ENCODE data around the gene CLDN19. TPM values are rescaled to one million over a fixed set of nuclear protein-coding genes. Genes with fewer than 3 reads are reported as not detected.

Gene CLDN19, protein sequence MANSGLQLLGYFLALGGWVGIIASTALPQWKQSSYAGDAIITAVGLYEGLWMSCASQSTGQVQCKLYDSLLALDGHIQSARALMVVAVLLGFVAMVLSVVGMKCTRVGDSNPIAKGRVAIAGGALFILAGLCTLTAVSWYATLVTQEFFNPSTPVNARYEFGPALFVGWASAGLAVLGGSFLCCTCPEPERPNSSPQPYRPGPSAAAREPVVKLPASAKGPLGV
- not detected in 2 replicates for total RNA-seq (2014; rRNA removed; shearing (Covaris generic))
- 0.15 TPM in 1 of 2 replicates, not detected in the other for polyA plus RNA-seq (2015; cell fraction: cytosol; rRNA removed)
- not detected in 2 replicates for polyA plus RNA-seq (2015; cell fraction: nucleus; rRNA removed)

DNA sequence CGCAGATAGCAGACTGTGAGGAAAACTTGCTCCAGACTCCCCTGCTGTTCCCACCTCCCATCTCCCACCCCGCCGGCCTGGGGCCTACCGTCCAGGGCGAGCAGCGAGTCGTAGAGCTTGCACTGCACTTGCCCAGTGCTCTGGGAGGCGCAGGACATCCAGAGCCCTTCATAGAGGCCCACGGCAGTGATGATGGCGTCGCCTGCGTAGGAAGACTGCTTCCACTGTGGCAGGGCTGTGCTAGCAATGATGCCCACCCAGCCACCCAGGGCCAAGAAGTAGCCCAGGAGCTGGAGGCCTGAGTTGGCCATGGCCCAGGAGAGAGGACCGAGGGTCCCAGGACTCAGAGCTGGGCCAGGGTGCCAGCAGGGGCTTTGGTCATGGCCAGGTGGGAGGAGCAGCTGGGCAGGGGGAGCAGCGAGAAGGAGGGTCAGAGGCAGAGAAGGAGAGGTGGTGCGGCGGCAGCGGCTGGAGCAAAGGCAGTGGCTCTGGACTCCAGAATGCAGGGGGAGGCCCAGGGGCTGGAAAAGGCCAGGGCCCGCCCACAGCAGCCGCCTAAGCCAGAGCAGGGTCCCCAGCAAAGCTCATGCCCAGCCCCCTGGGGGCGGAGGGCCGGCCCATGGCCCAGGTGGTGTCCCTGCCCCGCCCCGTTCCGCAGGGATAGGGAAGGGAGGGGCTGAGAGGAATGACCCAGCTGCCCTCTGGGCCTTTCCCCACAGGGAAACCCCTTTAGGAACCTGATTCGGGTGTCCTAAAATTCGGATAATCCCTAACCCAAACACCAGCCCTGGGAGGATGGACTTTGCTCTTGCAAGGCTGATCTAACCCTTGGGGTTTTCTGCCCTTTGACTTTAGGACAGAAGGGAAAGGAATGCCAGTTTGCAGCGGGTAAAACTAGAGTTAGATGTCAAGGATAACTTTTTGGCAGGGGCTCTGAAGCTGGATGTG, at the start of gene CLDN19:
CLDN19 (minus strand) TSS at position 484 of the 948 bp plus-strand sequence; CDS start at position 311, 173 bp downstream.
- DNase-seq (ENCODE audit: low read depth) = no peak

DNA sequence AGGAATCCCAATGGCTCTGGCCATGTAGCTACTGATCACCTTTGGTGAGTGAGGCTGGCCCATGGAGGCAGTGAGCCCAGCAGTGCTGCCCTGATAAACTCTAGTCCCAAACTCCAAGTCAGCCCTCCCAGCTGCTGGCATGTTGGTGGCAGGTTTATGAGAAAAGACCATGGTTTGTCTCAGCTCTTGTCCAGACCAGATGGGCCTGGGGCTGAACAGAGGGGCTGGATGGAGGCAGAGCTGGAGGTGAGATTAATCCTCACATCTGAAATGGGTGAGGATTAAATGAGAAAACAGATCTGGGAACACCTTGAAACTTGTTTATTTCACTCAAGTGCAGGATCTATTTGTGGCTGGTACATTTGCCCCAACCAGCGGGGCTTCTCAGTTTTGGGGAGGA, 48.0 kb upstream of the CLDN19 start:
- no peak for DNase-seq (ENCODE audit: low read depth)

DNA sequence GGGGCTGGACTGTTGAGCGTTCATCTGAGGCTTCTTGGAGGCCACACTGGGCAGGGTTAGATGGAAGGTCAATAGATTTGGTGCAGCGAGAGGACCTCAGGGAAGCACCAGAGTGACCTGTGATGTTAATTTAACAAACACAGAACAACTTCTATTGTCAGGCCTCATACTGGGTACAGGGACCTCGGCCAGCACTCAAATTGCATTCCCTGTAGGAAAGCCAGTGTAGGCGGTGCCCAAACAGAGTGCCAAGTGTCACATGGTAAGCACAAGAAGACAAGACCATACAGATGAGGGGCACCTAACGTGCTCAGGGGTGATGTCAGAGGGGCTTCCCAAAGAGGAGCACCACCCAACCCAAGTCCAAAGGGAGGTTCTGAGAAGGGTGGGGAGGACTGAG, 46.1 kb upstream of the CLDN19 start:
- DNase-seq (ENCODE audit: low read depth) = no peak

DNA sequence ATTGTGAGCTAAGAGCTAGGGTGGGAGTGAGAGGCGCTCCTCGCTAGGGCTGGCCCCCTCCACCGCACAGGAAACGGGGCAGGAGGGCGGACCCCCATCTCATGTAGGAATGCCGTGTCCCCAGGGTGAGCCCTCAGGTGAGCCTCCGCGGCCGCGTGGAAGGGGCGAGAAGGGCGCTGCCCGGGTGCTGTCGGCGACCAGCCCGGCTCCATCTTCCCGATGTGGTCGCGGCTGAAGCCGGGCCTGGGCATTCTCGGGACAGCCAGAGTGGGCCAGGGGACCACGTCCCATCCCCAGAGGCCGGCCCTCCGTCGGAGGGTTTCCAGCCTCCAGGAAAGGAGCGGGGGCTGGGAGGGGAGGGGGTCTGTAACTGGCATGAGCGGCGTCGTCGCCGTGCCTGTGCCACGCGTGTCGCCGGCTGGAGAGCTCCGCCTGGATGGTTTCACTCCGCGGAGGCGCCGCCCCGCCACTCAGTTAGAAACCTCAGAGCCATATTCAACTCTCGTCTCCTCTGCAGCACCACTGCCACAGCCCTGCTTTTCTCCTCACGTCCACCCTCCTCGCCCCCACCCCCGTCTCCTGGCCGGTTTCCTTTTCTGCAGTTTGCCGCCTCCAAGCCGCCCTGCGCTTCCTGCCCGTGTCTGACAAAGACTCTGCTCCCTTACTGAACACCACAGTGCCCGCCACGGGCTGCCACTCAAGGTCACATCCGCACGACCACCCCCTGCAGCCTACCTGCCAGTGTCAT, 45.1 kb upstream of the CLDN19 start, which contains the start of gene TMEM269:
TMEM269 (plus strand) TSS at position 46 of the 748 bp plus-strand sequence. CDS start 4,903 bp downstream, outside the sequence.
- no peak for DNase-seq (ENCODE audit: low read depth)

DNA sequence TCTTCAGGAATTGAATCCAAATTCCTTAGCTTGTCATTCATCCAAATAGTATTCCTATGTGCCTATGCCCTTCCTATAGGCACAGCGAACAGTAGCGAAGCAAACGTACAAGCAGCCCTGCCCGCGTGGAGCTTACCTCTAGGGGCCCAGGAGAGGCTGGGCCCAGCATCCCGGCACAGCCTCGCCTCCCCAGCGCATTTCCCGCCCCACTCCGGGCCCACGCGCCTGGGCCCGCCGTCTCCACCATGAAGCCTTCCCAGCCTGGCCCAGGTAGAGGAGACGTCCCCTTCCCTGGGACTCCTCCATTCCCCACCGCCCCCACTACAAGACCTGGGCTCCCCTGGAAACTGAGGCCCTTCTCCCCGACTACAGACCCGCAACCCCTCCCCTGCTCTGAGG, 44.5 kb upstream of the CLDN19 start:
- DNase-seq (ENCODE audit: low read depth) = no peak

DNA sequence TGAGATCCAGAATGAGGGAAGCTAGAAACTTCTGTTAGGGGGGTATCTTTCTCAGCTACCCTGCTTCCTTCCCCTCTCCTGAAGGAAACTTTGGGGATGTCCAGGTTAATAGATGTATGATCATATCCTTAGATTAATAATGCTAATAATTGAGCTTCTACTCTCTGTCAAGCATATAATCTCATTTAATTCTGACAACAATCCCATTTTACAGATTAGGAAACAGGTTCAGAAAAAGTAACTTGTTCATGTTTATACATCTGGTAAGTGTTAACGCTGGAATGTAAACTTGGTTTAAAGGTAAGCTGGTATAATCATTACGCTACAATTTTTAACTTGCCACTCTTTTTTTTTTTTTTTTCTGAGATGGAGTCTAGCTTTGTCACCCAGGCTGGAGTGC, 43.1 kb upstream of the CLDN19 start:
- DNase-seq (ENCODE audit: low read depth) = no peak

DNA sequence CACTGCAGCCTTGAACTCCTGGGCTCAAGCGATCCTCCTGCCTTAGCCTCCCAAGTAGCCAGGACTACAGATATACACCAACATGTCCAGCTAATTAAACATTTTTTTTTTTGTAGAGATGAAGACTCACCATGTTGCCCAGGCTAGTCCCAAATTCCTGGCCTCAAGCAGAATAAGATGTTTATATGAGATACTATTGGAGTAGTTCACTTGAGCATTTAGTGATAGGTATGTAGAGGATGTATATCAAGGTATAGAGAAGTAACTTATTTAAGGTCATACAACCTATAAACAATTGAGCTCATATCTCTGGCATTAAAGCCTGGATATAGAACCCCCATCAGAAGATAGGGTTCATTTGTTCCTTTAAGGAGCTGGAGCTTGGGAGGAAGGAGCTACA, 40.1 kb upstream of the CLDN19 start:
- no peak for DNase-seq (ENCODE audit: low read depth)

DNA sequence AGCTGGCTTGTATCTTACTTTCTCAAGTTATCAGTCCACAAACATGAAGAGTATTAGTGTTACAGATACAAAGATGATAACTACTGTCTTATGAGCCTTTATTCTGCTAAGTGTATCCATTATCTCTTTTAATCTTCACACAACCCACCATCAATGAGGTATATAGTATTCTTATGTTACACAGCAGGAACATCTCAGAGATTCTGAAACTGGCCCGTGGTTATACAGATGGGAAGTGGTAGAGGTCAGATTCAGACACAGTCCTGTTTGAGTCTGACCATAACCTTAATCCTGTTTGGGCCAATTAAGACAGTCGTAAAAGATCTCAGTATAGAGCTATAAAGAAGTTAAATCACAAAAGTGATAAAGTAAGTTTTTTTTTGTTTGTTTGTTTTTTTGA, 39.7 kb upstream of the CLDN19 start:
- DNase-seq (ENCODE audit: low read depth) = no peak

DNA sequence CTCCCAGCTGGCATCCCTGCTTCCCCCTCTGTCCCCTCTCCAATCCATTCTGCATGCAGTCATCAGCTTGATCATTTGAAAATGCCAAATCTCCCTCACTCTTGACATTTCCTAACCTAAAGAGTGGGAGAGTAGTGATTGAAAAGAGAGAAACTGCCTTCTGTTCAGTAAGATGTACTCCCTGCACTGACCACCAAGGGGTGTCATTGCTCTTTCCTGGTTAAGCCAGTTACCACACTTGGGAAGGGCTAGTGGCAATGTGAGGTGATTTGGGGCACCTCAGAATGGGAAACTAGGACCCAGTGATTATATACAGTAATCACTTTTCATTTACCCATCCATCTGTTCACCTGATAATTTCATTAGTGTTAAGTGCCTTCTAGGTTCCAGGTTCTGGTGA, 37.8 kb upstream of the CLDN19 start:
- DNase-seq (ENCODE audit: low read depth) = no peak

DNA sequence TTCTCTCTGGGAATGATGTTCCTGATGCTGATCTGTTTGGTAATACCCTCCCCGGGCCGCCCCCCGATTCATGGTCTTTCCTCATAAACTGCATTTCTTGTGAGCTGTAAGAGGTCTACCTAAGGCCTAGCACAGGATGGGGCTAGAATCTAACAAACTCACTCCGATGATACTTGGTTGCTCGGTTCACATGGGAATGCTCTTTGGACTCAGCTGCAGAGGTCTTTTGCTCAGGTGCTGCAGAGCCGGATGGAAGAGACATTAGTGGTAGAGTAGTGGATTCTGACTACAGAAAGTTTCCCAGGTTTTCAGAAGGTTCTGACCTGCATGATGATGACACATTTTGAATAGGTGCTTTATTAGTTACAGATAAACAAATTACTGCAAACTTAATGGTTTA, 36.5 kb upstream of the CLDN19 start:
- DNase-seq (ENCODE audit: low read depth) = no peak

DNA sequence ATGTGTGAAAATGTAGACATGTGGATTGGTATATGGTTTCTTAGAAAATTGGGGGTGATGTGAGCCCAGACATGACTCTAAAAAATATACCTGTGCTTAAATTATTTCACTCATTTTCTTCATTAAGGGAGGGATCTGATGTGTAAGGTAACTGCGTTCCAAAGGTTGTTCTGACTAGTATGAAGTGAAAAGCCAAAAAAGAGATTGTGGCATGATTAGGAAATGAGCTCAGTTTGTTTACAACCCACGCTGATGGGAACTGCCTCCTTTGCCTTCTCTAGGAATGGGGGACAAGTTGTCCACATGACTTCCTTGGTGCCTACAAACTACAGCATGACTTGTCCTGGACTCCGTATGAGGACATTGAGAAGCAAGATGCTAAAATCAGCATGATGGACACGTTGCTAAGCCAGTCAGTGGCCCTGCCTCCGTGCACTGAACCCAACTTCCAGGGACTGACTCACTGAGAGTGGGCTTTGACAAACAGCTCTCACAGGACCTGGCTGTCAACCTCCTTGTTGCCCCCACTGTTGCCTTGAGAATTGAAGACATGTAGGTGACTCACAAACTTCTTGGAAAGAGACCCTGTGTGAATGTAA, 35.0 kb upstream of the CLDN19 start:
- no peak for DNase-seq (ENCODE audit: low read depth)

DNA sequence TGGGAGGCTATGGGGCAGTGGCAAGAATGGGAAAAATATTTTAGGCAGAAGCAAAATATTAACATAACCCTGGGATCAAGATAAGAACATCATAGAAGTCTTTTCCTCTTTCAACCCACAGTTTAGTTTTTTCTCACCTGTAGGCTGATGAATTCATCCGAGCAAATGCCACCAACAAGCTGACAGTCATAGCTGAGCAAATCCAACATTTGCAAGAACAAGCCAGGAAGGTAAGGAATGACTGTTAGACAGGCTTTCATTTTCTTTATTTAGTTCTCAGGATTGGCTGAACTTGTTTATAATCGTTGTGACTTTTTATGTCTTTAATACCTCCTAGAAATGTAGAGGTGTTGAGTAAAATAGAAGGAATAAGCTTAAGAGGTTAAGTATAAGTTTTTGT, 33.4 kb upstream of the CLDN19 start:
- no peak for DNase-seq (ENCODE audit: low read depth)

DNA sequence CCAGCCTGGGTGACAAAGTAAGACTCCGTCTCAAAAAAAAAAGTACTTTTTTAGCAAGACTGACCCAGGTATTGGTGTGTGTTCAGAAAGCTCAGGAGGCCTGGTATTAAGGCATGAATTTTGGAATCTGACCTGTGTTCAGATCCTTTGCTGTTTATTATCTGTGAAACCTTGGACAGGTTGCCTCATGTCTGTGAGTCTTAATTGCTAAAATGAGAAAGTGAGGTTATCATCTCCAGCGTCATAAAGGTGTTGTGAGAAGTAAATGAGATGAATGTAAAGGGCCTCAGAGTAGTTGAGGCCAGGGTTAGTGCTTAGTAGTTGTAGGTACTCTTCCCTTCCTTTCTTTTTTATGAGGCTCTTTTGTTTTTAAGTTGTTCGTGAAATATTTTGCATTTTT, 29.8 kb upstream of the CLDN19 start:
- DNase-seq (ENCODE audit: low read depth) = no peak

DNA sequence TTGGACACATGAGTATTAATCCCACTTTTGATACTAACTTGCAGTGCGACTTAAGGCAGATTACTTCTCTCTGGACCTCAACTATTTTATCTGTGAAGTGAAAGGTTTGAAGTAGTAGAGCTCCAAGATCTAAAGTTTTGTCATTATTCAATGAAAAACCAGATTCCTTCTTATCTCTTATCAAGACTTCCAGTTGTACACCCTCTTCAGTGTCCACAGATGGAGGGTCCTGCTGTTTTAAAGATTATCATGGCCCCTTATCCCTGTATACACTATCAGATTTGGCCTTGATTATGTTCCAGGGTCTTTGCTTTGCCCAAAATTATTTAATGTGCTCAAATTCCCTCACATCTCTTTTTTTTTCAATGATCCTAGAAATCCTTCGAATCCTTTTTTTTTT, 28.1 kb upstream of the CLDN19 start:
- DNase-seq (ENCODE audit: low read depth) = no peak

DNA sequence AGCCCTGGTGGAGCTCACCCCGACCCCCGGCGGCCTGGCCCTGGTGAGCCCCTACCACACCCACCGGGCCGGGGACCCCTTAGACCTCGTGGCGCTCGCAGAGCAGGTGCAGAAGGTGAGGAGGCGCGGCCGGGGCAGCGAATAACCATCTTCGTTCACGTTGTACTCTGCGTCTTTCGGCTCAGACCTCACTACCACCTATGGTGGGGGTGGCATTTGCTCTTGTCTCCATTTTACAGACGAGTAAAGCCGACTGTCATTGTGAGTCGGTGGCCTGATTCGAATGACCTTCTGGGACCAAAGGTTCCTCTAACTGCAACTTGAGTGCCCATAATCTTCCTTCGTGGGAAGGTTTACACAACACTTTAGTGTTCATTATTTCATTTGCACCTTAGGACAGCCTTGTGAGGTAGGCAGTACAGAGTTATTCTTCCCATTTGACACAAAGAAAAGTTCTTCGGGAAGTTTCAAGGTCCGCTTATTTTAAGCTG, 27.5 kb upstream of the CLDN19 start:
- no peak for DNase-seq (ENCODE audit: low read depth)

DNA sequence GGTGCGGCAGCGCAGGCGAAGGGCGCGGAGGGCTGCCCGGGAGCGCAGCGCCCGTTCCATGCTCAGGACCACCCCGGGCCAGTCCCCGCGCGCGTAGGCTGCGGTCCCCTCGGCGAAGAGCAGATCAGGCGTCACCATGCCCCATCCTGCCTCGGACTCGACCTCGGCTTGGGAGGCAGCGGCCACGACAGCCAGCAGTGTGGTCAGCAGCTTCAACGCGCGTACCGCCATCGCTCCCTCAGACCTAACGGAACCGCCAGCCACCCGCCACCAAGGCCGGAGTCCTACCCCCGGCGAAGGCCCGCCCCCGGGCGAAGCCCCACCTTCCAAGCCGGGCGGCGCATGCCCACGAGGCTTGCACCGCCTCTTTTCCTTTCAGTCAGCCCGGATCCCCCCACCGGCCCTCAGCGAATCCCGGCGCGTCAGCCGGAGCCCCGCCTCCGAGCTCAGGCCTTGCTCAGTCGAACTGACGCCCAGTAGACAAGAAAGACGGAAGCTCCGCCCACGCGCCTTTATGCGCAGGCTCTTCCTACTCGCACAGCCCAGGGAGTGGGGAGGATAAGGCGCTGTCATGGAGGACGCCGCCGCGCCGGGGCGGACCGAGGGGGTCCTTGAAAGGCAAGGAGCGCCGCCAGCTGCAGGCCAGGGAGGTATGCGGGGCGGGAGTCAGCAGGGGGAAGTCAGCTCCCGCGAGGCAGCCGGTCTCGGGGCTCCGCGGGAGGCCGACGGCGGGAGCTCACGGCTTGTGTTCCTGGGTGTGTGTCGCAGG, 26.9 kb upstream of the CLDN19 start, which contains the start of the genes C1orf50 and P3H1:
C1orf50 (plus strand) TSS at position 509 of the 769 bp plus-strand sequence; CDS start at position 572, 63 bp downstream.
P3H1 (minus strand) TSS at position 288 of the 769 bp plus-strand sequence; CDS start at position 231, 57 bp downstream.
- peak; percentile 99 for DNase-seq (ENCODE audit: low read depth)

DNA sequence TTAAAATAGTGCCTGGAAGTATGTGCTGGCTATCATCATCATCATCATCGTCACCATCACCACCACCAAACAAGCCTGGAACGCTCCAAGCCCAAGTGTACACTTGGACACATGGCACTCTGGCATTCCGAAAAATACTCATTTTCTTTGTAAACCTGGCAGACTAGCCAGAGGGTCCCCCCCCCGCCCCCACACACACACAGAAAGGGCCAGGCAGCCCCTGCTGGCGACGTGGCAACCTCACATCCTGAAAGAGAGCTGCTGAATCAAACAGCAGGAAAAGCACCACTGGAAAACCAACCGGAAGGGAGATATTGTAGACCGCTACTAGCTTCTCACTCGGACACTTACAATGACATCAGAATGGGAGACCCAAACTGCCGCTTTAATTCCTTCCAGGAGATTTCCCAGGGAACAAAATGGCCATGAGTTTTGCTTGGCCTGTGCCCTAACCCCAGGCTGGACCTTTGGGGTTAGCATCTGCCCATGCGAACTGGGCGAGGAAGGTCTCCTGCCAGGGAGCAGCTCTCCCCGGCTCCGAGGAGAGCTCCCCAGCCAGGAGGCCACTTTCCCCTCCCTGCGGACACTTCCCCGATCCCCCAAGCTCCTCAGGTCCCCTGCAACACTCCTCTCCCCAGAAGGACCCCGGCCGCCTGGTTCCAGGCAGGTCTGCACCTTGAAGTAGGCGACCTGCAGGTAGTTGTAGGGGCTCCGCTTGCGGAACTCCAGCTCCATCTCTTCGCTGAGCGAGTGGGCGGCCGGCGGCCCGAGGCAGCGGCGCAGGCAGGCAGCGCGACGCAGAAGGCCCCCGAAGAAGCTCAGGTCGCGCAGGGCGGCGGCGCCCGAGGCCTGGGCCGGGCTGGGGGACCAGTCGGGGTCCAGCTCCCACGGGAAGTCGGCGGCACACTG, 26.1 kb upstream of the CLDN19 start:
- DNase-seq (ENCODE audit: low read depth) = peak; percentile 81

DNA sequence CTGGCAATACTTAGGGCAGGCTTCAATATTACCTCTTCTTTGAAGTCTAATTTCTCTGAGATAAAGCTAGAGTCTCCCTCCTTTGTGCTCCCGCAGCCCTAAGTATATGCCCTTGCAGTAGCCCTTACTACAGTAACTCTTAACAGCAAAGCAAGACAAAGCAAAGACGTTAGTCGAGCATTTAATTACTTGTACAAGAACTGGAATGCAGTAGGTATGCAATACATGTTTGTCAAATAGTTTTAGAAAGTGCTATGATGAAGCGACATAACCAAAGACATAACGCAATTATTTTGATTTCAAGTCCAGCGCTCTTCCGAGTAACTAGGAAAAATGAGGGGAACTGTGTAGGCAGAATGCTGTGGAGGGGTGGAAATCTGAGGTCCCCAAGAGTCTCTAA, 25.2 kb upstream of the CLDN19 start:
- DNase-seq (ENCODE audit: low read depth) = no peak

DNA sequence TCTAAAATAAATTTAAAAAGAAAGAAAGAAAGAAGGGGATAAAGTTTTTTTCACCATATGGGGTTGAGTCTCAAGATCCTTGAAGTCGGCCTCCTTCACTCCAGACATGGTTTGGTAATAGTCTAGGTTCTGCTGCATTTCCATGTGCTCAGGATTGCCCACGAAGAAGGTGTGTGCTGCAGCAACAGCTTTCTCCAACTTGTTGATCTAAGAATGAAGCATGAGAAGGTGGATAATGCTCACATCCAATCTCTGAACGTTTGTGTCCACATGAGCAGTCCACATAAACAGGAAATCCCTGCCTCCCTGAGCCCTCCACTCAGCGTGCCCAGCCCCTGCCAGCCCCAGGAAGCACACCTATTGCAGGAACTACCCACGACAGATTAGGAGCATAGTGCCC, 22.2 kb upstream of the CLDN19 start:
- DNase-seq (ENCODE audit: low read depth) = no peak
